HepG2 (cell line): ENCODE data around the gene PLA2G4B. TPM values are rescaled to one million over a fixed set of nuclear protein-coding genes. Genes with fewer than 3 reads are reported as not detected.

Experiments
- CBX1 ChIP-seq: IDR thresholded peaks from one replicate; pipeline ENCODE4 v1.6.1; 2016; ENCODE audit warnings: antibody characterized with exemption, low read depth
- CREM ChIP-seq, 2 experiments: sonication (generic) in 1 of 2; formaldehyde crosslinking in 1 of 2; IDR thresholded peaks; 2 replicates each; pipeline versions ENCODE4 v1.4.0 to v1.6.1; 2016 to 2020; ENCODE audit warnings: antibody characterized with exemption in 1 of 2, mild to moderate bottlenecking in 1 of 2, missing genetic modification reagents in 1 of 2
- E2F1 ChIP-seq: sonication (generic); formaldehyde crosslinking; IDR thresholded peaks from 2 replicates; pipeline ENCODE4 v1.5.0; 2020; ENCODE audit warnings: missing genetic modification reagents
- ELF3 ChIP-seq: IDR thresholded peaks from 2 replicates; pipeline ENCODE4 v1.6.1; 2016; ENCODE audit warnings: missing genetic modification reagents, missing compliant biosample characterization
- KDM6A ChIP-seq: IDR thresholded peaks from 2 replicates; pipeline ENCODE4 v1.6.1; 2016; ENCODE audit warnings: low read depth
- MED13 ChIP-seq: sonication (generic); formaldehyde crosslinking; IDR thresholded peaks from 2 replicates; pipeline ENCODE4 v1.5.0; 2020; ENCODE audit warnings: missing genetic modification reagents
- NFE2L2 ChIP-seq: fragments of 150-350 bp; IDR thresholded peaks from 2 replicates; pipeline ENCODE4 v1.6.1; 2014; ENCODE audit warnings: low read length
- ZBTB42 ChIP-seq: sonication (generic); formaldehyde crosslinking; IDR thresholded peaks from 2 replicates; pipeline ENCODE4 v1.5.0; 2020; ENCODE audit warnings: mild to moderate bottlenecking, missing genetic modification reagents
- ZFAT ChIP-seq: sonication (generic); formaldehyde crosslinking; conservative IDR thresholded peaks from 2 replicates; pipeline ENCODE4 v1.8.1; 2023; ENCODE audit warnings: missing genetic modification reagents, inconsistent platforms
- ZNF704 ChIP-seq: sonication (generic); formaldehyde crosslinking; IDR thresholded peaks from 2 replicates; pipeline ENCODE4 v1.8.1; 2023; ENCODE audit warnings: mild to moderate bottlenecking, inconsistent platforms, moderate library complexity, missing genetic modification reagents, borderline replicate concordance
- polyA plus RNA-seq, 8 experiments: library from polyadenylated mRNA; depleted of rRNA in 3 of 8; stranded (reverse) in 7 of 8; unstranded in 1 of 8; fragments of >200 nt; fragmentation: Illumina TruSeq in 4 of 8; extraction: Trizol in 4 of 8; gene quantifications; 2 replicates each; pipeline versions ENCODE4 v1.2.1 to v1.2.3, GENCODE V29; 2011 to 2016; ENCODE audit warnings: low read depth in 4 of 8, missing spikeins in 1 of 8, mixed read lengths in 1 of 8; ENCODE audit not compliant: insufficient read depth in 1 of 8
- total RNA-seq, 5 experiments: library from RNA; depleted of rRNA; stranded (reverse); fragments of >200 nt; fragmentation: Illumina TruSeq; extraction: Trizol; gene quantifications; 2 replicates each; pipeline ENCODE4 v1.2.3, GENCODE V29; 2016; ENCODE audit warnings: low read depth in 1 of 5
- TF ChIP-seq, protein P1 (sequence below): sonication (generic); formaldehyde crosslinking; IDR thresholded peaks from 2 replicates; pipeline ENCODE4 v1.5.1; 2020; ENCODE audit warnings: missing genetic modification reagents, mild to moderate bottlenecking, borderline replicate concordance
- TF ChIP-seq, protein P2 (sequence below): sonication (generic); formaldehyde crosslinking; IDR thresholded peaks from 2 replicates; pipeline ENCODE4 v1.8.1; 2023; ENCODE audit warnings: missing genetic modification reagents, inconsistent platforms, borderline replicate concordance
- TF ChIP-seq, protein P3 (sequence below): sonication (generic); formaldehyde crosslinking; IDR thresholded peaks from 2 replicates; pipeline ENCODE4 v1.9.0; 2022; ENCODE audit warnings: missing genetic modification reagents, mild to moderate bottlenecking, borderline replicate concordance
- TF ChIP-seq, protein P4 (sequence below): sonication (generic); formaldehyde crosslinking; IDR thresholded peaks from 2 replicates; pipeline ENCODE4 v1.4.0; 2020; ENCODE audit warnings: mild to moderate bottlenecking, missing genetic modification reagents, borderline replicate concordance

PLA2G4B gene
- total and polyA plus RNA-seq, 2 of the 13 experiments (the other 11 are each of a cell fraction or from before 2014, with no cell fraction given) = 5.1 to 8.0 TPM

DNA sequence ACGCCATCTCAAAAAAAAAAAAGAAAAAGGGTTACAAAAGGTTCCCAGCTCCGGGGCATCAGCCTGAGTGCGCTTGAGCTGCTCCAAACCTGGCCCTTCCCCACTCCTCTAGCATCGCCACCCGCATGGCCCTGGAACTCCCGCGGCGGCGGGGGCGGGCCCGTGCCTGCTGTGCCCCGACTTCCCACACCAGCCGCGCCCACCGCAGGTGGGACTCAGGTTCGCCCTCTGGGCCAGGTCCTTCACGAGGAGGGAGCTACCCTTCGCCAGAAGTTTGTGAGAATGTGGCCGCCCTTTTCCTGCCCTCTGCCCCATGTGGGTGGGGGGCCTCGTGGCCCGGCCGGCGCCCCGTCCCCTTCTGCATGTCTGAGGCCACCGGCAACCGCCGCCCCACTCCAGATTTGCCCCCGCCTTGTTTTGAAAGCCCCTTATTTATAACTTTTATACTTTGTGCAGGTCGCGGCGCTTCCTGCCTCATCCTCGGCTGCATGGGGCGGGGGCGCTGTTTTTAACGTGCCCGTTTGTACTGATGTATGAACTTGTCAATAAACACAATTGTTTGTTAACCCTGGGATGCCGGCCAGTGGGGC lies 11.3 kb upstream of the PLA2G4B start (continued):
- TF ChIP-seq, protein P1, sequence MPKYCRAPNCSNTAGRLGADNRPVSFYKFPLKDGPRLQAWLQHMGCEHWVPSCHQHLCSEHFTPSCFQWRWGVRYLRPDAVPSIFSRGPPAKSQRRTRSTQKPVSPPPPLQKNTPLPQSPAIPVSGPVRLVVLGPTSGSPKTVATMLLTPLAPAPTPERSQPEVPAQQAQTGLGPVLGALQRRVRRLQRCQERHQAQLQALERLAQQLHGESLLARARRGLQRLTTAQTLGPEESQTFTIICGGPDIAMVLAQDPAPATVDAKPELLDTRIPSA (CRISPR knock-in tag) = no peak
- TF ChIP-seq, protein P2, sequence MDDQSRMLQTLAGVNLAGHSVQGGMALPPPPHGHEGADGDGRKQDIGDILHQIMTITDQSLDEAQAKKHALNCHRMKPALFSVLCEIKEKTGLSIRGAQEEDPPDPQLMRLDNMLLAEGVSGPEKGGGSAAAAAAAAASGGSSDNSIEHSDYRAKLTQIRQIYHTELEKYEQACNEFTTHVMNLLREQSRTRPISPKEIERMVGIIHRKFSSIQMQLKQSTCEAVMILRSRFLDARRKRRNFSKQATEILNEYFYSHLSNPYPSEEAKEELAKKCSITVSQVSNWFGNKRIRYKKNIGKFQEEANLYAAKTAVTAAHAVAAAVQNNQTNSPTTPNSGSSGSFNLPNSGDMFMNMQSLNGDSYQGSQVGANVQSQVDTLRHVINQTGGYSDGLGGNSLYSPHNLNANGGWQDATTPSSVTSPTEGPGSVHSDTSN = no peak
- TF ChIP-seq ZBTB42 (CRISPR knock-in tag) = 0 out of 2 replicates have a peak, but pooled peaks have one; percentile 23
- TF ChIP-seq, protein P3, sequence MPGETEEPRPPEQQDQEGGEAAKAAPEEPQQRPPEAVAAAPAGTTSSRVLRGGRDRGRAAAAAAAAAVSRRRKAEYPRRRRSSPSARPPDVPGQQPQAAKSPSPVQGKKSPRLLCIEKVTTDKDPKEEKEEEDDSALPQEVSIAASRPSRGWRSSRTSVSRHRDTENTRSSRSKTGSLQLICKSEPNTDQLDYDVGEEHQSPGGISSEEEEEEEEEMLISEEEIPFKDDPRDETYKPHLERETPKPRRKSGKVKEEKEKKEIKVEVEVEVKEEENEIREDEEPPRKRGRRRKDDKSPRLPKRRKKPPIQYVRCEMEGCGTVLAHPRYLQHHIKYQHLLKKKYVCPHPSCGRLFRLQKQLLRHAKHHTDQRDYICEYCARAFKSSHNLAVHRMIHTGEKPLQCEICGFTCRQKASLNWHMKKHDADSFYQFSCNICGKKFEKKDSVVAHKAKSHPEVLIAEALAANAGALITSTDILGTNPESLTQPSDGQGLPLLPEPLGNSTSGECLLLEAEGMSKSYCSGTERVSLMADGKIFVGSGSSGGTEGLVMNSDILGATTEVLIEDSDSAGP (CRISPR knock-in tag) = peak; percentile 46; the same call in 1 of the 2 replicates
- no peak for TF ChIP-seq KDM6A (CRISPR knock-in tag)
- TF ChIP-seq ZNF704 = no peak
- no peak for TF ChIP-seq ELF3 (CRISPR knock-in tag)
- no peak for TF ChIP-seq ZFAT
- TF ChIP-seq, protein P4, sequence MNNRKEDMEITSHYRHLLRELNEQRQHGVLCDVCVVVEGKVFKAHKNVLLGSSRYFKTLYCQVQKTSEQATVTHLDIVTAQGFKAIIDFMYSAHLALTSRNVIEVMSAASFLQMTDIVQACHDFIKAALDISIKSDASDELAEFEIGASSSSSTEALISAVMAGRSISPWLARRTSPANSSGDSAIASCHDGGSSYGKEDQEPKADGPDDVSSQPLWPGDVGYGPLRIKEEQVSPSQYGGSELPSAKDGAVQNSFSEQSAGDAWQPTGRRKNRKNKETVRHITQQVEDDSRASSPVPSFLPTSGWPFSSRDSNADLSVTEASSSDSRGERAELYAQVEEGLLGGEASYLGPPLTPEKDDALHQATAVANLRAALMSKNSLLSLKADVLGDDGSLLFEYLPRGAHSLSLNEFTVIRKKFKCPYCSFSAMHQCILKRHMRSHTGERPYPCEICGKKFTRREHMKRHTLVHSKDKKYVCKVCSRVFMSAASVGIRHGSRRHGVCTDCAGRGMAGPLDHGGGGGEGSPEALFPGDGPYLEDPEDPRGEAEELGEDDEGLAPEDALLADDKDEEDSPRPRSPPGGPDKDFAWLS (CRISPR knock-in tag) = 0 out of 2 replicates have a peak, but pooled peaks have one; percentile 44
- TF ChIP-seq E2F1 (CRISPR knock-in tag) = no peak
- no peak for TF ChIP-seq NFE2L2
- no peak for TF ChIP-seq CREM (IDR thresholded peaks at IDR 0.05)
- no peak for TF ChIP-seq CREM (CRISPR knock-in tag; IDR thresholded peaks at IDR 0.05)
- no peak for TF ChIP-seq CBX1
- peak; percentile 12; the same call in 1 of the 2 replicates for TF ChIP-seq MED13 (CRISPR knock-in tag)
